Measurements from ENCODE around the gene MBD3L5.
"Not testable (repeated sequence)": the region's sequence is repeated elsewhere in the genome, so short reads cannot be mapped to it uniquely, and the experiment has no call there.

DNA sequence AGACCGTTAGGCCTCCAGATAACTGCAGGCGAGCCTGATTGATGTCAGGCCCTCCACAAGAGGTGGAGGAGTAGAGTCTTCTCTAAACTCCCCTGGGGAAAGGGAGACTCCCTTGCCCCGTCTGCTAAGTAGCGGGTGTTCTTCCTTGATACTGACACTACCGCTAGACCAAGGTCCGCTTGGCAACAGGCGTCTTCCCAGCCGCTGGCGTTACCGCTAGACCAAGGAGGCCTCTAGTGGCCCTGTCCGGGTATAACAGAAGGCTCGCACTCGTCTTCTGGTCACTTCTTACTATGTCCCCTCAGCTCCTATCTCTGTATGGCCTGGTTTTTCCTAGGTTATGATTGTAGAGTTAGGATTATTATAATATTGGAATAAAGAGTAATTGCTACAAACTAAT, 36.7 kb downstream of the MBD3L5 start:
- TF ChIP-seq, protein P1, sequence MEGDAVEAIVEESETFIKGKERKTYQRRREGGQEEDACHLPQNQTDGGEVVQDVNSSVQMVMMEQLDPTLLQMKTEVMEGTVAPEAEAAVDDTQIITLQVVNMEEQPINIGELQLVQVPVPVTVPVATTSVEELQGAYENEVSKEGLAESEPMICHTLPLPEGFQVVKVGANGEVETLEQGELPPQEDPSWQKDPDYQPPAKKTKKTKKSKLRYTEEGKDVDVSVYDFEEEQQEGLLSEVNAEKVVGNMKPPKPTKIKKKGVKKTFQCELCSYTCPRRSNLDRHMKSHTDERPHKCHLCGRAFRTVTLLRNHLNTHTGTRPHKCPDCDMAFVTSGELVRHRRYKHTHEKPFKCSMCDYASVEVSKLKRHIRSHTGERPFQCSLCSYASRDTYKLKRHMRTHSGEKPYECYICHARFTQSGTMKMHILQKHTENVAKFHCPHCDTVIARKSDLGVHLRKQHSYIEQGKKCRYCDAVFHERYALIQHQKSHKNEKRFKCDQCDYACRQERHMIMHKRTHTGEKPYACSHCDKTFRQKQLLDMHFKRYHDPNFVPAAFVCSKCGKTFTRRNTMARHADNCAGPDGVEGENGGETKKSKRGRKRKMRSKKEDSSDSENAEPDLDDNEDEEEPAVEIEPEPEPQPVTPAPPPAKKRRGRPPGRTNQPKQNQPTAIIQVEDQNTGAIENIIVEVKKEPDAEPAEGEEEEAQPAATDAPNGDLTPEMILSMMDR (conservative IDR thresholded peaks at IDR 0.05 in 1 of 2, IDR thresholded peaks at IDR 0.05 in 1 of 2; ENCODE audit: extremely low read depth in 1 of 2, insufficient read depth in 1 of 2, low read depth in 1 of 2, low read length in 2 of 2) = not testable (repeated sequence)
- TF ChIP-seq EZH2 (IDR thresholded peaks at IDR 0.05; ENCODE audit: borderline replicate concordance, low read length) = not testable (repeated sequence)

Data from mammary epithelial cell (primary cell).